Prostate gland (tissue), 2 donors: ENCODE results near the gene MR1.

Experiments used
- POLR2AphosphoS5 ChIP-seq: sonication (generic); formaldehyde crosslinking; IDR thresholded peaks from one replicate; pipeline ENCODE4 v1.6.1; 2017; ENCODE audit warnings: antibody characterized with exemption
- TF ChIP-seq, protein P1 (sequence below), 4 experiments: fragments of 200-600 bp in 2 of 4; fragments of 450-650 bp in 2 of 4; sonication (generic) in 2 of 4; IDR thresholded peaks; 1 replicate in 3 of 4; 2 replicates in 1 of 4; pipeline ENCODE4 v1.5.1; 2016 to 2019; ENCODE audit warnings: antibody characterized with exemption in 4 of 4, mild to moderate bottlenecking in 2 of 4, moderate library complexity in 2 of 4

DNA sequence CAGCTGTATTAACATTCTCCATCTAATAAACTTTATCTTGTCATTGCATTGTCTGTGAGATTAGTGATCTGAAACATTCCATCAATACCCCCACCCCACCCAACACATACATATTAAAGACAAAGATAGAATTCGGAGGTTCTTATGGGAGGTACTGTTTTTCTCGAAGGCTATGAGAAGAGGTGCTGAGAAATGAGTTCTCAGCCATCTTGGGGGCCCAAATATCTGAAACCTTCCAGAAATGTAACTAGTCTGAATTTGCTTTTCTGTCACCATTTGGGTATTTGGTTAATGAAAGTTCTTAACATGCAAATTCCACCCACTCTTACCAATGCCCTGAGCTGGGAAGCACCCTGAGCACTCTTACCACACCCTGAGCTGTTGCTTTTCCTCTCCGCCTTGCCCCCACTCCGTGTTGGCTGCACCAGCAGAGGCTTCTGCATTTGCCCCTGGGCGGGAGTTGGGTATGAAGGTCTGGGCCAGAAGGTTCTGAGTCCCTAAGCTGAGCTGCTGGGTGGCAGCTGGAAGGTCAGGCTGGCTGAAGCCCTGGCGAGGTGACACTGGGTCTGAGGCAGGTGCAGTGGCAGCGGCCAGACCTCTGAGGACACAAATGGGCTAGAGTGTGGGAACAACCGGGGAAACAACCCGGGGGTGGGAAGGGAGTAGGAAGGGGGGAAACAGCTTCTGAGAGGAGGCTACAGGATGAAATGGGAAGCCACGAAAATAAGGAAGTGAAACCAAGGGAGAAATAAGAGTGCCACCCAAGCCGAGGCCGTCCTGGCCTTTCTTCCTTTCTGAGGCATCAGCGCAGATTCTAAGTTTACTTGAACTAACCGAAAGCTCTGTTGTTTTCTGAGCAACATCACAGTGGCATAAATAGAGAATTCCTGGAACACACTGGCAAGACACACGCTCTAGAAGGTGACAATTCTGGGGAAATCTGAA lies 28.4 kb downstream of the MR1 start:
- TF ChIP-seq, protein P1, sequence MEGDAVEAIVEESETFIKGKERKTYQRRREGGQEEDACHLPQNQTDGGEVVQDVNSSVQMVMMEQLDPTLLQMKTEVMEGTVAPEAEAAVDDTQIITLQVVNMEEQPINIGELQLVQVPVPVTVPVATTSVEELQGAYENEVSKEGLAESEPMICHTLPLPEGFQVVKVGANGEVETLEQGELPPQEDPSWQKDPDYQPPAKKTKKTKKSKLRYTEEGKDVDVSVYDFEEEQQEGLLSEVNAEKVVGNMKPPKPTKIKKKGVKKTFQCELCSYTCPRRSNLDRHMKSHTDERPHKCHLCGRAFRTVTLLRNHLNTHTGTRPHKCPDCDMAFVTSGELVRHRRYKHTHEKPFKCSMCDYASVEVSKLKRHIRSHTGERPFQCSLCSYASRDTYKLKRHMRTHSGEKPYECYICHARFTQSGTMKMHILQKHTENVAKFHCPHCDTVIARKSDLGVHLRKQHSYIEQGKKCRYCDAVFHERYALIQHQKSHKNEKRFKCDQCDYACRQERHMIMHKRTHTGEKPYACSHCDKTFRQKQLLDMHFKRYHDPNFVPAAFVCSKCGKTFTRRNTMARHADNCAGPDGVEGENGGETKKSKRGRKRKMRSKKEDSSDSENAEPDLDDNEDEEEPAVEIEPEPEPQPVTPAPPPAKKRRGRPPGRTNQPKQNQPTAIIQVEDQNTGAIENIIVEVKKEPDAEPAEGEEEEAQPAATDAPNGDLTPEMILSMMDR (IDR thresholded peaks at IDR 0.05) = no peak
- no peak for TF ChIP-seq POLR2AphosphoS5
